H1 (cell line): ENCODE results near the gene SLC22A2. TPM values are rescaled to one million over a fixed set of nuclear protein-coding genes. Genes with fewer than 3 reads are reported as not detected.
"Not testable (repeated sequence)": the region's sequence is repeated elsewhere in the genome, so short reads cannot be mapped to it uniquely, and the experiment has no call there.

Experiments
- CTCF ChIA-PET: fragments of 300-600 bp; sonication (Branson Sonifier 250); formaldehyde crosslinking; loops from one replicate; lab custom pipeline; 2021; ENCODE audit not compliant: partially characterized antibody; lab: Charles Lee
- POLR2A ChIA-PET: fragments of 300-600 bp; sonication (Branson Sonifier 250); formaldehyde crosslinking; loops from one replicate; lab custom pipeline; 2021; ENCODE audit warnings: inconsistent platforms; ENCODE audit not compliant: partially characterized antibody; lab: Charles Lee
- DNase-seq, 2 experiments: peaks; one replicate each; pipeline versions ENCODE4 v3.0.0 to v3.0.0-alpha.2; 2010 to 2022; ENCODE audit warnings: low spot score in 2 of 2, low read depth in 1 of 2, mixed read lengths in 1 of 2
- FAIRE-seq: peaks from 2 replicates; lab custom pipeline; 2011; peaks lifted over from hg19 to GRCh38; lab: Jason Lieb, UNC
- H2AFZ ChIP-seq: 2 replicates; pipeline ENCODE4 v1.8.1; 2012; ENCODE audit warnings: low read length, inconsistent platforms
- H2AK5ac ChIP-seq: 2 replicates; pipeline ENCODE4 v1.6.1; 2013; ENCODE audit warnings: low read depth, low read length
- H2BK120ac ChIP-seq: replicated peaks from 2 replicates; pipeline ENCODE3; 2013; ENCODE audit warnings: low read depth, low read length, inconsistent platforms
- H2BK12ac ChIP-seq: 2 replicates; pipeline ENCODE4 v1.6.1; 2013; ENCODE audit warnings: low read depth, low read length
- H2BK15ac ChIP-seq: 2 replicates; pipeline ENCODE4 v1.6.1; 2013; ENCODE audit warnings: low read length
- H2BK20ac ChIP-seq: 2 replicates; pipeline ENCODE4 v1.6.1; 2013; ENCODE audit warnings: low read length
- H2BK5ac ChIP-seq: 2 replicates; pipeline ENCODE4 v1.6.1; 2013; ENCODE audit warnings: low read depth, low read length
- H3K14ac ChIP-seq: 2 replicates; pipeline ENCODE4 v1.6.1; 2013; ENCODE audit warnings: inconsistent platforms; ENCODE audit not compliant: insufficient read length
- H3K18ac ChIP-seq: 2 replicates; pipeline ENCODE4 v1.6.1; 2013; ENCODE audit warnings: low read length; ENCODE audit errors: extremely low read depth
- H3K23ac ChIP-seq: 2 replicates; pipeline ENCODE4 v1.6.1; 2013; ENCODE audit warnings: inconsistent platforms; ENCODE audit not compliant: insufficient read length
- H3K23me2 ChIP-seq: 2 replicates; pipeline ENCODE4 v1.6.1; 2013; ENCODE audit warnings: low read depth, low read length
- H3K27ac ChIP-seq: 2 replicates; pipeline ENCODE4 v1.6.1; 2011; ENCODE audit warnings: low read depth, low read length, inconsistent platforms
- H3K27me3 ChIP-seq, 4 experiments: replicated peaks in 1 of 4; 1 replicate in 1 of 4; 2 replicates in 3 of 4; pipeline versions ENCODE4 v1.6.1 to v1.8.1; 2011 to 2013; ENCODE audit warnings: low read length in 3 of 4, mild to moderate bottlenecking in 3 of 4, inconsistent platforms in 2 of 4, mixed read lengths in 2 of 4, moderate library complexity in 1 of 4; ENCODE audit not compliant: control insufficient read depth in 3 of 4, insufficient read depth in 3 of 4; ENCODE audit errors: extremely low read depth in 1 of 4
- H3K36me3 ChIP-seq, 4 experiments: 2 replicates each; pipeline versions ENCODE4 v1.6.1 to v1.8.1; 2011 to 2013; ENCODE audit warnings: mild to moderate bottlenecking in 4 of 4, low read length in 3 of 4, moderate library complexity in 2 of 4, control low read depth in 1 of 4, inconsistent platforms in 1 of 4; ENCODE audit not compliant: insufficient read depth in 4 of 4, control insufficient read depth in 2 of 4
- H3K4ac ChIP-seq: replicated peaks from 2 replicates; pipeline ENCODE3; 2013; ENCODE audit warnings: low read length, low read depth, mixed read lengths, inconsistent platforms; ENCODE audit not compliant: insufficient read length
- H3K4me1 ChIP-seq, 4 experiments: replicated peaks in 1 of 4; 1 replicate in 1 of 4; 2 replicates in 3 of 4; pipeline versions ENCODE4 v1.6.1 to v1.8.1; 2011 to 2013; ENCODE audit warnings: low read length in 3 of 4, inconsistent platforms in 2 of 4, mixed read lengths in 1 of 4; ENCODE audit not compliant: insufficient read depth in 4 of 4, control insufficient read depth in 3 of 4
- H3K4me2 ChIP-seq, 2 experiments: 2 replicates each; pipeline versions ENCODE4 v1.6.1 to v1.8.1; 2011 to 2013; ENCODE audit warnings: low read depth in 2 of 2, low read length in 2 of 2, control low read depth in 1 of 2, inconsistent platforms in 1 of 2, mild to moderate bottlenecking in 1 of 2; ENCODE audit not compliant: insufficient read depth in 1 of 2
- H3K4me3 ChIP-seq, 4 experiments: fragments of 200-600, 300-600 bp in 1 of 4; sonication (generic), shearing (Covaris generic), sonication (Bioruptor Twin) in 1 of 4; 2 replicates each; pipeline versions ENCODE4 v1.5.1 to v1.8.1; 2011 to 2016; ENCODE audit warnings: low read length in 4 of 4, low read depth in 3 of 4, control low read depth in 2 of 4, inconsistent platforms in 2 of 4, mild to moderate bottlenecking in 2 of 4, mixed read lengths in 1 of 4, moderate library complexity in 1 of 4; ENCODE audit not compliant: insufficient read depth in 2 of 4; ENCODE audit errors: extremely low read depth in 1 of 4
- H3K56ac ChIP-seq: replicated peaks from 2 replicates; pipeline ENCODE3; 2013; ENCODE audit warnings: low read depth, mild to moderate bottlenecking, mixed read lengths, low read length, inconsistent platforms; ENCODE audit not compliant: insufficient read length
- H3K79me1 ChIP-seq: 2 replicates; pipeline ENCODE4 v1.6.1; 2013; ENCODE audit warnings: low read depth, low read length, control low read depth
- H3K79me2 ChIP-seq, 2 experiments: 2 replicates each; pipeline versions ENCODE4 v1.6.1 to v1.8.1; 2012 to 2013; ENCODE audit warnings: low read length in 2 of 2, mild to moderate bottlenecking in 2 of 2, inconsistent platforms in 1 of 2; ENCODE audit not compliant: insufficient read depth in 2 of 2, control insufficient read depth in 1 of 2
- H3K9ac ChIP-seq, 4 experiments: replicated peaks in 1 of 4; 1 replicate in 1 of 4; 2 replicates in 3 of 4; pipeline versions ENCODE4 v1.6.1 to v1.8.1; 2011 to 2013; ENCODE audit warnings: low read depth in 3 of 4, low read length in 3 of 4, control low read depth in 2 of 4, mild to moderate bottlenecking in 2 of 4, moderate library complexity in 2 of 4, inconsistent platforms in 1 of 4; ENCODE audit errors: extremely low read depth in 1 of 4
- H3K9me3 ChIP-seq, 2 experiments: 2 replicates each; pipeline versions ENCODE4 v1.6.1 to v1.8.1; 2012 to 2013; ENCODE audit warnings: mild to moderate bottlenecking in 2 of 2, moderate library complexity in 2 of 2, control low read depth in 1 of 2, inconsistent platforms in 1 of 2, low read depth in 1 of 2, low read length in 1 of 2, mixed read lengths in 1 of 2; ENCODE audit not compliant: insufficient read depth in 2 of 2
- H4K20me1 ChIP-seq, 2 experiments: replicated peaks in 1 of 2; 2 replicates each; pipeline versions ENCODE3 to v1.8.1; 2011 to 2013; ENCODE audit warnings: inconsistent platforms in 2 of 2, low read length in 2 of 2, mild to moderate bottlenecking in 1 of 2; ENCODE audit not compliant: insufficient read depth in 2 of 2, control insufficient read depth in 1 of 2
- H4K5ac ChIP-seq: 2 replicates; pipeline ENCODE4 v1.6.1; 2013; ENCODE audit warnings: low read length, low read depth, mixed read lengths, inconsistent platforms; ENCODE audit not compliant: insufficient read length
- H4K8ac ChIP-seq: 2 replicates; pipeline ENCODE4 v1.8.0; 2013; ENCODE audit warnings: mild to moderate bottlenecking, moderate library complexity, low read length, inconsistent platforms; ENCODE audit not compliant: insufficient read depth; ENCODE audit errors: extremely low read depth
- H4K91ac ChIP-seq: replicated peaks from 2 replicates; pipeline ENCODE3; 2013; ENCODE audit warnings: low read length, mixed read lengths, inconsistent platforms; ENCODE audit not compliant: insufficient read length
- WGBS, 2 experiments: shearing (Covaris generic) in 1 of 2; methylation state at CpG; one replicate each; pipeline versions ENCODE4 v1.1.6 to v1.1.7; 2013 to 2015; ENCODE audit warnings: low lambda C conversion rate in 2 of 2, mixed read lengths in 2 of 2, inconsistent platforms in 1 of 2, low coverage in 1 of 2, missing lambda C conversion rate in 1 of 2; ENCODE audit not compliant: insufficient replicate concordance in 2 of 2, insufficient coverage in 1 of 2, insufficient read length in 1 of 2; ENCODE audit errors: extremely low coverage in 1 of 2, missing lambda C conversion rate in 1 of 2; 5-methylcytosine and 5-hydroxymethylcytosine counted together
- polyA plus RNA-seq, 7 experiments: library from polyadenylated mRNA; depleted of rRNA in 3 of 7; stranded (reverse) in 5 of 7; unstranded in 2 of 7; fragments of >200 nt in 5 of 7; fragments of 200-250 nt in 2 of 7; gene quantifications; 1 replicate in 5 of 7; 2 replicates in 1 of 7; 4 replicates in 1 of 7; pipeline versions ENCODE4 v1.2.1 to v1.2.3, GENCODE V29; 2011 to 2013; ENCODE audit warnings: missing spikeins in 2 of 7, mixed read lengths in 2 of 7
- total RNA-seq: library from RNA; stranded (reverse); fragmentation: NEBNext Ultra II Directional; extraction: Animal tissue kit (Norgen Biotek cat#: 25700); gene quantifications from 2 replicates; pipeline ENCODE4 v1.2.1, GENCODE V29; 2021

Gene SLC22A2
- total and polyA plus RNA-seq, 2 of the 8 experiments (the other 6 are each of a cell fraction or from before 2014, with no cell fraction given): 0.23 to 1.4 TPM

DNA sequence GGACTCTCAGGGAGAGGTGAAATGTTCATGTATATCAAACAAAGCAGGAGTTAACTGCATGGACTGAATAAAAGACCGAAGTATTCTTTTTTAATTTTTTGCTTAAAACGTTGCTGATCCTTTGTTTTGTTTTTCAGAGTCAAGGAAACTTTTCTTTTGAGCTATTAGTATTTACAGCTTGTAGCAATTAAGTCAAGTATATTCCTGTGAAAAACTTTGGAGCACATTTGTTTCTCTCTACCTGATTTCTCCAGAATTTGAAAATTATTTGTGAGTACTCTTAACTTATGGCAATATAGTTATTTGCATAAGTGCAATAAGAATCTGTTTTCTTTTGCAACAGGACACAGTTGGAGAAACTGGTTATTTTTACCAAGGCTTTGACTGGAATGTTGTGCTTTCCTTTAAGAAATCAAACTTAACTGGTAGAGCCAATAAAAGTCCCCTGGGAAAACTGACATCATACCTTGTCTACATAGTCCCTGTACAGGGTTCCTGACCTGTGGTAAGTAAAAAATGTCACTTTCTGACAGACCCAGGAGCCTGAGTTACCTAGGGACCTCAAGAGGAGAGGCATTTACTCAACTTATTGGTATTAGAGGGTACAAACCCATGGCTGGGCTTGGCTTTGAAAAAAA, 22.3 kb downstream of the SLC22A2 start:
- H3K27ac ChIP-seq, H2AK5ac ChIP-seq, H3K79me2 ChIP-seq, POLR2A ChIA-PET, H3K27me3 ChIP-seq, H3K56ac ChIP-seq, H2BK120ac ChIP-seq, H3K79me1 ChIP-seq, H3K36me3 ChIP-seq, H4K5ac ChIP-seq, H4K8ac ChIP-seq, H3K14ac ChIP-seq, H2AFZ ChIP-seq, H3K23ac ChIP-seq, FAIRE-seq, CTCF ChIA-PET, H3K4me2 ChIP-seq, H2BK20ac ChIP-seq, H3K18ac ChIP-seq, H2BK12ac ChIP-seq, DNase-seq, H3K9ac ChIP-seq, H3K4ac ChIP-seq, H3K23me2 ChIP-seq, H3K4me3 ChIP-seq, H2BK15ac ChIP-seq, H4K91ac ChIP-seq, H4K20me1 ChIP-seq, H2BK5ac ChIP-seq: not testable (repeated sequence)
- 90% methylated on average over 2 of the region's 2 CpGs; no CpG with 5 or more reads in 1 of the 2 experiments for WGBS, 2 experiments
- H3K4me1 ChIP-seq: peaks cover 1 to 15% (median 8%) of the 10 kb centered on the region in 4 experiments; a peak in 6 of 7 replicates
- peaks cover 7 to 26% of the 10 kb centered on the region in 2 experiments for H3K9me3 ChIP-seq
